GM21528 (cell line): Measurements from ENCODE around the gene TAF11L10.
"Not testable (repeated sequence)": the region's sequence is repeated elsewhere in the genome, so short reads cannot be mapped to it uniquely, and the experiment has no call there.

Source experiments
- ATAC-seq: cut with Tn5 transposase; IDR thresholded peaks from one replicate; pipeline ENCODE4 v1.9.1; 2021; ENCODE audit warnings: mild to moderate bottlenecking, moderate library complexity; ENCODE audit not compliant: unreplicated experiment, low FRiP score

Gene TAF11L10

GRCh38 chr5:17597728-17598127 lies at the start of gene TAF11L10:
TSS of gene TAF11L10 (minus strand) at chr5:17597828.
- not testable (repeated sequence) for ATAC-seq

- ATAC-seq: no peak
Measured at GRCh38 chr5:17634160-17634559, 36.5 kb upstream of the TAF11L10 start, which contains the start of gene TAF11L14. TSS of gene TAF11L14 (plus strand) at chr5:17634460.

DNA sequence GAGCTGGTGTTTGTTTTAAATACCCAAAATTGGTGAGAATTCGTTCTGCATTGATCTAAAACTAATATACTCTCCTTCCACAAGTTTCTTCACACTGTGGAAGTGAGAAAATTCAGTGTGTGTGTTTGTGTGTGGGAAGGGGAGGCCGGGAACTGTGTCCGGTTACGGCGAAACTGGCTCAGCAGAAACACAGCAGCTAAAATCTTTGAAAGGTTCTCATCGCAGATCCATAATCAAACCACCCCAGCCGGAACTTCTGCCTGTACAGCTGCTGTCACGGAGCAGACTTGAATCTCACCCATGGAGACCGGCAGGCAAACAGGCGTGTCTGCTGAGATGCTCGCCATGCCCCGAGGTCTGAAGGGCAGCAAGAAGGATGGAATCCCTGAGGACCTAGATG lies 34.2 kb upstream of the TAF11L10 start, which contains the start of gene TAF11L13:
Gene TAF11L13 (plus strand): TSS at position 301 of the 400 bp plus-strand sequence.
- ATAC-seq: not testable (repeated sequence)

- no peak for ATAC-seq
Measured at GRCh38 chr5:17625686-17626085, 28.1 kb upstream of the TAF11L10 start.

- no peak for ATAC-seq
Measured at GRCh38 chr5:17620627-17621026, 23.0 kb upstream of the TAF11L10 start.

DNA sequence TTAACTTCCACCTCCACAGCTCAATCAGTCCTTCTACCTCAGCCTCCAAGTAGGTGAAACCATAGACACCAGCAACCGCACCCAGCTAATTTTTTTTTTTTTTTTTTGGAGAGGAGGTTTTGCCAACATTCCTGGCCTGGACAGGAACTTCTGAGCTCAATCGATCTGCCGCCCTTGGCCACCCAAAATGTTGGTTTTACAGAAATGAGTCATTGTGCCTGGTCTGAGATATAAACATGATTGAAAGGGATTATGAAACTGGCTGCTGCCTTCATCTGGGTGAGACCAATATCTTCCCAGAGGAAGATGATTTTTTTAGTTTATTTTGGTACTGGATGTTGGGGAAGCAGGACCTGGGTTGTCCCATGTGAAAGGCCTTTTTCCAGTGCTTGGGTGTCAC lies 21.7 kb upstream of the TAF11L10 start:
- ATAC-seq: no peak

DNA sequence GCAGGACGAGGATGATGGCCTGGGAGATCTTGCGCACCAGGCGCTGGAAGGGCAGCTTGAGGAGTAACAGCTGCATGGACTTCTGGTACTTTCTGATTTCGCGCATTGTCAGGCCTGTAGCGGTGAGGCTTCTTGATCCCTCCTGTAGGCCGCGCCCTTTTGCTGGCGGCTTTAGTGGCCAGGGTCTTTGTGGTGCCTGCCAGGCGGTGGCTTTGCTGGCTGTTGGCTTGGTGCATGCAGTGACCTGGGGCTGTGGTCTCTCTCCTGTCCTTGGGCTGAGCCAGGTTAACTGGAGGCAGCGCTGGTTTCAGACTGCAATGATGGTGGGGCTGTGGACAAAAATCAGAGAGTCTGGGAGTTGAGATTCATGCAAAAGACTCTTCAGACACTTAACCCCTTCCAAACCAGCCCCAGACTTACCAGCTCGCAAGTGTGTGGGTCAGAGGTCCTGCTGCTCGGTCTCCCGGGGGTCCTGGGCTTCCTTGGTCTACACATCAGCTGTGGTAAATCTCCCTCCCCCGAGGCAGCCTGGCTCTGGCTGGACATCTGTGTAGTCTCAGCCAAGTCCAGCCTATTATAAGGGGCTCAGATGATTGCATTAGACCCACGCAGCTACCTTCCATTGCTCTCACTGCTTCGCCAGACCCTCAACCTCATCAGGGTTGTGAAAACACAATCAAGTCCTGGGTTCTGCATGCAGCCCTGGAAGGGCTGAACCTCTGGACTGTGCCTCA lies 17.4 kb upstream of the TAF11L10 start:
- no peak for ATAC-seq

DNA sequence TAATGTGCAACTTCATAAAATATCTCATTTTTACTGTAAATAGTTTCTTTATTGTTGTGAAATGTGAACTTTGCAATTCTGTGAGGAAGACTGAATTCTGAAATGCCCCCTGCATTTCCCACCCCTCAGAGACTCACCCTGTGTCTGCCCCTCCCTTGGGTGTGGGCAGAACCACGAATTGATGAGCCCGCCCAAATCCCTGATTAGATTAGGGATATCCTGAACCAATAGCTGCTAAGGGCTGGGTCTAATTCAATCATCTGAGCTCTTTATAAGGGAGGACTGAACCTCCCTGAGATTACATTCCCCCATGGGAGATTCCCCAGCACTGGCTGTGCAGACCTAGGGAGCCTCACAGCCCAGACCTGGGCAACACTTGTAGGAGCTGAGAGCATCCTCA lies 12.5 kb upstream of the TAF11L10 start, which contains the start of gene TAF11L12:
Gene TAF11L12 (plus strand): TSS at position 301 of the 400 bp plus-strand sequence.
- ATAC-seq: not testable (repeated sequence)

DNA sequence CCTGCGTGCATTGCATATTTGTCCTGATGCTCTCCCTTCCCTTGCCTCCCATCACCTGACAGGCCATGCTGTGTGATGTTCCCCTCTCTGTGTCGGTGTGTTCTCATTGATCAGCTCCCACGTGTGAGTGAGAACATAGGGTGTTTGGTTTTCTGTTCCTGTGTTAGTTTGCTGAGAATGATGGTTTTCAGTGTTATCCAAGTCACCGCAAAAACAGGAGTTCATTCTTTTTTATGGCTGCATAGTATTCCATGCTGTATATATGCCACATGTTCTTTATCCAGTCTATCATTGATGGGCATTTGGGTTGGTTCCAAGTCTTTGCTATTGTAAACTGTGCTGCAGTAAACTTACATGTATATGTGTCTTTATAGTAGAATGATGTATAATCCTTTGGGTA lies 9.8 kb upstream of the TAF11L10 start:
- ATAC-seq: not testable (repeated sequence)

- no peak for ATAC-seq
Measured at GRCh38 chr5:17604951-17605350, 7.3 kb upstream of the TAF11L10 start.

DNA sequence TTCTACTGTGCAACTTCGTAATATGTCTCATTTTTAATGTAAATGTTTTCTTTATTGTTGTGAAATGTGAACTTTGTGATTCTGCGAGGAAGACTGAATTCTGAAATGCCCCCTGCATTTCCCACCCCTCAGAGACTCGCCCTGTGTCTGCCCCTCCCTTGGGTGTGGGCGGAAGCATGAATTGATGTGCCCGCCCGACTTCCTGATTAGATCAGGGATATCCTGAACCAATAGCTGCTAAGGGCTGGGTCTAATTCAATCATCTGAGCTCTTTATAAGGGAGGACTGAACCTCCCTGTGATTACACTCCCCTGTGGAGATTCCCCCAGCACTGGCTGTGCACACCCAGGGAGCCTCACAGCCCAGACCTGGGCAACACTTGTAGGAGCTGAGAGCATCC lies 6.3 kb upstream of the TAF11L10 start, which contains the start of gene TAF11L11:
Gene TAF11L11 (plus strand): TSS at position 304 of the 400 bp plus-strand sequence.
- ATAC-seq: not testable (repeated sequence)

GRCh38 chr5:17594255-17594654 lies 3.4 kb downstream of the TAF11L10 start, which contains the start of gene TAF11L9:
TSS of gene TAF11L9 (minus strand) at chr5:17594394.
- not testable (repeated sequence) for ATAC-seq

DNA sequence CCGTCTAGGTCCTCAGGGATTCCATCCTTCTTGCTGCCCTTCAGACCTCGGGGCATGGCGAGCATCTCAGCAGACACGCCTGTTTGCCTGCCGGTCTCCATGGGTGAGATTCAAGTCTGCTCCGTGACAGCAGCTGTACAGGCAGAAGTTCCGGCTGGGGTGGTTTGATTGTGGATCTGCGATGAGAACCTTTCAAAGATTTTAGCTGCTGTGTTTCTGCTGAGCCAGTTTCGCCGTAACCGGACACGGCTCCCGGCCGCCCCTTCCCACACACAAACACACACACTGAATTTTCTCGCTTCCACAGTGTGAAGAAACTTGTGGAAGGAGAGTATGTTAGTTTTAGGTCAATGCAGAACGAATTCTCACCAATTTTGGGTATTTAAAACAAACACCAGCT lies 6.8 kb downstream of the TAF11L10 start, which contains the start of gene TAF11L8:
Gene TAF11L8 (minus strand): TSS at position 101 of the 400 bp plus-strand sequence.
- not testable (repeated sequence) for ATAC-seq

DNA sequence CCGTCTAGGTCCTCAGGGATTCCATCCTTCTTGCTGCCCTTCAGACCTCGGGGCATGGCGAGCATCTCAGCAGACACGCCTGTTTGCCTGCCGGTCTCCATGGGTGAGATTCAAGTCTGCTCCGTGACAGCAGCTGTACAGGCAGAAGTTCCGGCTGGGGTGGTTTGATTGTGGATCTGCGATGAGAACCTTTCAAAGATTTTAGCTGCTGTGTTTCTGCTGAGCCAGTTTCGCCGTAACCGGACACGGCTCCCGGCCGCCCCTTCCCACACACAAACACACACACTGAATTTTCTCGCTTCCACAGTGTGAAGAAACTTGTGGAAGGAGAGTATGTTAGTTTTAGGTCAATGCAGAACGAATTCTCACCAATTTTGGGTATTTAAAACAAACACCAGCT lies 12.0 kb downstream of the TAF11L10 start, which contains the start of gene TAF11L7:
Gene TAF11L7 (minus strand): TSS at position 101 of the 400 bp plus-strand sequence.
- ATAC-seq: not testable (repeated sequence)
